Measurements from ENCODE around the gene RAB9B. TPM values are rescaled to one million over a fixed set of nuclear protein-coding genes. Genes with fewer than 3 reads are reported as not detected.

RAB9B gene
- polyA plus RNA-seq, 2 of the 4 experiments (the other 2 are of a cell fraction): 0.09 to 0.16 TPM

DNA sequence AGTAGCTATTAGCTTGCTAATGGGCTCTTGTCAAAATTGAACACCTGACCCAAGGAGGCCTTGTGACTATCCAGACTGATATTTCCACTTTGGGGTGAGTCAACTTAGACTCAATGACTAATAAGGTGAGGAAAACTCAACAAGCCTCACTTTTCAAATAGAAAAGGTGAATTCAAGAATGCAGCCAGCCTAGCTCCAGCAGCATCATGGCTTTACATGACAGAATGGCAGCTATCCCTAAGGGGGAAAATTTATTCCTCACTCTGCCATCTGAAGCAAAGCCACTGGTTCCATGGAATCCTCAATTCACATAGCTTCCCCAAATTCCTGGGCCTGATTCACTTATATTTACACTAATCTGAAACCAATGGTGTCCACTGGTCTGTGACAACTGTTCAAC, 29.1 kb upstream of the RAB9B start:
- Histone ChIP-seq H3K4me1 (no peaks in the 10 kb centered on the region), H3K27ac (no peak overlapping the region), H3K4me2 (no peak overlapping the region), H3K4me3 (no peak overlapping the region), H3K9me3 (no peaks in the 10 kb centered on the region)
- FAIRE-seq (no peak), ATAC-seq (no peak), DNase-seq (ENCODE audit: low read depth in 1 of 2, low spot score in 1 of 2) (no peak)
- POLR2A ChIA-PET: no interaction called here
- no peak for TF ChIP-seq MAZ (IDR thresholded peaks at IDR 0.05; ENCODE audit: borderline replicate concordance, low read depth, low read length)
- TF ChIP-seq CBX2 (IDR thresholded peaks at IDR 0.05; ENCODE audit: borderline replicate concordance, low read depth): no peak
- no peak for TF ChIP-seq MYC (IDR thresholded peaks at IDR 0.05; ENCODE audit: borderline replicate concordance, low read length)
- TF ChIP-seq EHMT2 (IDR thresholded peaks at IDR 0.05; ENCODE audit: low read depth): no peak
- TF ChIP-seq FOSL2 (IDR thresholded peaks at IDR 0.05): no peak
- no peak for TF ChIP-seq FOSL2 (CRISPR knock-in tag; IDR thresholded peaks at IDR 0.05)
- TF ChIP-seq KDM5A (IDR thresholded peaks at IDR 0.05): no peak
- CTCF ChIA-PET: interaction anchor here (1.4 kb wide), 1 partner anchor 16 kb away, joined by 5 read pairs; no protein-coding TSS in a partner anchor

DNA sequence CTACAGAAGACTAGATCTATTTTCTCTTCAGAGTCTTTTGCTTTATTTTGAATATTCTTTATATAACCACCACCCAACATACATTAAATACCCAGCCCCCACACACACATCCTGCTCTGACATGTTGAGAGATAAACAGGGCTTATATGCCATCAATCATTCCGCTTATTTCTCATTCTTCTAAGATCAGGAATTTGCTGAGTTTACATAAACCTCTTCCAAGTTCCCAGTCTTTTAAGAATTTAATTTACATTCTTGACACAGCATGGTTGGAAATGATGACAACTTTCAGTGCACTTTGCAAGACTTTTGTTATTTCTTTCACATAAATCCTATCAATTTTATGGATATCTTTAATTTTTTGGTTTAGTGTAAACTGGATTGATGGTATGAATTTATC, 17.5 kb upstream of the RAB9B start:
- ATAC-seq (no peak), FAIRE-seq (no peak), DNase-seq (ENCODE audit: low read depth in 1 of 2, low spot score in 1 of 2) (no peak)
- 0 out of 3 replicates have a peak, but pooled peaks cover 2% of the 10 kb centered on the region for H3K9me3 ChIP-seq
- 52% methylated on average over 1 of the region's 1 CpG for WGBS (ENCODE audit: missing lambda C conversion rate)
- no peaks in the 10 kb centered on the region for H3K4me1 ChIP-seq
- no peak overlapping the region for H3K27ac ChIP-seq
- H3K4me3 ChIP-seq: no peak overlapping the region
- H3K4me2 ChIP-seq: no peak overlapping the region
- no peak for TF ChIP-seq HES2 (IDR thresholded peaks at IDR 0.05)
- no peak for TF ChIP-seq FOSB (CRISPR knock-in tag; IDR thresholded peaks at IDR 0.05)
- TF ChIP-seq CHD4 (IDR thresholded peaks at IDR 0.05; ENCODE audit: borderline replicate concordance): no peak
- peak; percentile 66 for TF ChIP-seq MAFK (IDR thresholded peaks at IDR 0.05; ENCODE audit: partially characterized antibody)
- no peak for TF ChIP-seq GATA3 (IDR thresholded peaks at IDR 0.05; ENCODE audit: borderline replicate concordance)
- POLR2A ChIA-PET: no interaction called here
- CTCF ChIA-PET: interaction anchor here (1.6 to 1.8 kb wide), 2 partner anchors 17 to 70 kb away, joined by 3 to 5 read pairs; partner anchors contain the start of gene RAB9B

DNA sequence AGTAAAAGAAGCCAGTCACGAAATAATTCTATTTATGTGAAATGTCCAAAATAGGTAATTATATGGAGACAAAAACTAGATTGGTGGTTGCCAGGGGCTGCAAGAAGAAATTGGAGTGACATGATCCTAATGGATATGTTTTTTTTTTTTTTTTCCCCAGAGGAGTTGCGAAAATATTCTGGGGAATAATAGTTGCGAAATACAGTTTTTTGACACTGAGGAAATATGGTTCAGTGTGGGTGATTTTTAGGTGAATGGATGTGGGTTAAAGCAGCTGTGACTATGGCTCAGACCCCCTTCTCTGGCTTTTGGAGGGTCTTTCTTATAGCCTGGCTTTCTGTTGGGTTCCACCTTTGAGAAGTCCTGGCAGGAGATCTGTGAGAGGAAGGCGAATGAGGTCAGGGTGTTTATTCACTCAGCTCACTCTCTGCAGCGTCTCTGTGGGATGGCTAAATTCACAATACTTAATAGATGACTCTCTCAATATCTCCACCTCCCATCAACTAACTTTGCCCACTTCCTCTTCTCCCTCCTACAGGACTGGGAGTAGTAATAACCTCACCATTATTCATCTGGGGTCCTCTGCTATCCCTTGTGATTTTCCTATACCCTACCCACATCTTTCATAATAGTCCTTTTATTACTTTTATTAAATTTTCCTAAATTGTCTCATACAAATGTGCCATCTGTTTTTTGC, 15.3 kb upstream of the RAB9B start:
- FAIRE-seq (no peak), DNase-seq (ENCODE audit: low read depth in 1 of 2, low spot score in 1 of 2) (no peak), ATAC-seq (no peak)
- Histone ChIP-seq H3K9me3 (0 out of 3 replicates have a peak, but pooled peaks cover 2% of the 10 kb centered on the region), H3K4me3 (no peak overlapping the region), H3K4me1 (no peaks in the 10 kb centered on the region), H3K4me2 (no peak overlapping the region), H3K27ac (no peak overlapping the region)
- no peak for TF ChIP-seq RNF2 (IDR thresholded peaks at IDR 0.05; ENCODE audit: borderline replicate concordance, low read depth)
- TF ChIP-seq JUN (IDR thresholded peaks at IDR 0.05): no peak
- no peak for TF ChIP-seq CHD4 (IDR thresholded peaks at IDR 0.05; ENCODE audit: borderline replicate concordance)
- TF ChIP-seq CBX8 (IDR thresholded peaks at IDR 0.05): no peak
- TF ChIP-seq, protein P1, sequence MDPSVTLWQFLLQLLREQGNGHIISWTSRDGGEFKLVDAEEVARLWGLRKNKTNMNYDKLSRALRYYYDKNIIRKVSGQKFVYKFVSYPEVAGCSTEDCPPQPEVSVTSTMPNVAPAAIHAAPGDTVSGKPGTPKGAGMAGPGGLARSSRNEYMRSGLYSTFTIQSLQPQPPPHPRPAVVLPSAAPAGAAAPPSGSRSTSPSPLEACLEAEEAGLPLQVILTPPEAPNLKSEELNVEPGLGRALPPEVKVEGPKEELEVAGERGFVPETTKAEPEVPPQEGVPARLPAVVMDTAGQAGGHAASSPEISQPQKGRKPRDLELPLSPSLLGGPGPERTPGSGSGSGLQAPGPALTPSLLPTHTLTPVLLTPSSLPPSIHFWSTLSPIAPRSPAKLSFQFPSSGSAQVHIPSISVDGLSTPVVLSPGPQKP (IDR thresholded peaks at IDR 0.05; ENCODE audit: low read depth, low read length): no peak
- no peak for TF ChIP-seq POLR2A (IDR thresholded peaks at IDR 0.05; ENCODE audit: low read length)
- TF ChIP-seq POLR2AphosphoS2 (conservative IDR thresholded peaks at IDR 0.05; ENCODE audit: low read length): no peak
- TF ChIP-seq, protein P2, sequence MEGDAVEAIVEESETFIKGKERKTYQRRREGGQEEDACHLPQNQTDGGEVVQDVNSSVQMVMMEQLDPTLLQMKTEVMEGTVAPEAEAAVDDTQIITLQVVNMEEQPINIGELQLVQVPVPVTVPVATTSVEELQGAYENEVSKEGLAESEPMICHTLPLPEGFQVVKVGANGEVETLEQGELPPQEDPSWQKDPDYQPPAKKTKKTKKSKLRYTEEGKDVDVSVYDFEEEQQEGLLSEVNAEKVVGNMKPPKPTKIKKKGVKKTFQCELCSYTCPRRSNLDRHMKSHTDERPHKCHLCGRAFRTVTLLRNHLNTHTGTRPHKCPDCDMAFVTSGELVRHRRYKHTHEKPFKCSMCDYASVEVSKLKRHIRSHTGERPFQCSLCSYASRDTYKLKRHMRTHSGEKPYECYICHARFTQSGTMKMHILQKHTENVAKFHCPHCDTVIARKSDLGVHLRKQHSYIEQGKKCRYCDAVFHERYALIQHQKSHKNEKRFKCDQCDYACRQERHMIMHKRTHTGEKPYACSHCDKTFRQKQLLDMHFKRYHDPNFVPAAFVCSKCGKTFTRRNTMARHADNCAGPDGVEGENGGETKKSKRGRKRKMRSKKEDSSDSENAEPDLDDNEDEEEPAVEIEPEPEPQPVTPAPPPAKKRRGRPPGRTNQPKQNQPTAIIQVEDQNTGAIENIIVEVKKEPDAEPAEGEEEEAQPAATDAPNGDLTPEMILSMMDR (IDR thresholded peaks at IDR 0.05): no peak
- TF ChIP-seq HOXA7 (CRISPR knock-in tag; IDR thresholded peaks at IDR 0.05): no peak
- TF ChIP-seq ZC3H11A (IDR thresholded peaks at IDR 0.05): no peak
- TF ChIP-seq NR3C1 (IDR thresholded peaks at IDR 0.05): no peak
- TF ChIP-seq EHMT2 (IDR thresholded peaks at IDR 0.05; ENCODE audit: low read depth): no peak
- no peak for TF ChIP-seq CEBPB (IDR thresholded peaks at IDR 0.05)
- TF ChIP-seq SMC3 (IDR thresholded peaks at IDR 0.05): no peak
- 30% methylated on average over 5 of the region's 5 CpGs for WGBS (ENCODE audit: missing lambda C conversion rate)
- POLR2A ChIA-PET: no interaction called here
- CTCF ChIA-PET: interaction anchor here (0.7 to 1.8 kb wide), 3 partner anchors 73 to 295 kb away, joined by 3 to 5 read pairs (median 4); no protein-coding TSS in a partner anchor

Measured in A549 (cell line).